ENCODE measurements around the gene AK5.

- no peak for TF ChIP-seq CTCF (IDR thresholded peaks at IDR 0.05)
- no peak for TF ChIP-seq POLR2A (IDR thresholded peaks at IDR 0.05)
These were observed 303.9 kb downstream of the AK5 start for GRCh38 chr1:77585610-77586314.

Measured in vagina (tissue), 2 donors.